NCI-H510A treated with DMSO at 0.1 percent for 48 hours (cell line): ENCODE results near the gene NUB1.
A peak's percentile ranks its signal among the peaks of the same experiment; 100 is the strongest.

ENCODE experiments used
- DNase-seq: peaks from one replicate; lab custom pipeline; 2025; lab: John Stamatoyannopoulos, UW

NUB1 gene

GRCh38 chr7:151345576-151346469, 4.2 kb downstream of the NUB1 start:
- no peak for DNase-seq

GRCh38 chr7:151346470-151346769, 4.8 kb downstream of the NUB1 start:
- DNase-seq: no peak

- DNase-seq: no peak
These were observed 5.6 kb downstream of the NUB1 start for GRCh38 chr7:151347200-151347599.

GRCh38 chr7:151348970-151349369, 7.4 kb downstream of the NUB1 start:
- DNase-seq: no peak

GRCh38 chr7:151349507-151349853, 7.9 kb downstream of the NUB1 start:
- DNase-seq: no peak

GRCh38 chr7:151351027-151351426, 9.4 kb downstream of the NUB1 start:
- DNase-seq: no peak

- no peak for DNase-seq
These were observed 10.4 kb downstream of the NUB1 start for GRCh38 chr7:151351967-151352366.

- DNase-seq: no peak
These were observed 10.9 kb downstream of the NUB1 start for GRCh38 chr7:151352512-151352911.

GRCh38 chr7:151361193-151361959, 19.8 kb downstream of the NUB1 start:
- DNase-seq: no peak

- DNase-seq: no peak
These were observed 21.6 kb downstream of the NUB1 start for GRCh38 chr7:151363182-151363581.

- DNase-seq: no peak
These were observed 24.7 kb downstream of the NUB1 start for GRCh38 chr7:151366166-151366879.

- DNase-seq: no peak
These were observed 25.2 kb downstream of the NUB1 start for GRCh38 chr7:151366880-151367222.

- DNase-seq: no peak
These were observed 25.7 kb downstream of the NUB1 start for GRCh38 chr7:151367284-151367683.

- DNase-seq: peak; percentile 80
These were observed 26.5 kb downstream of the NUB1 start for GRCh38 chr7:151368136-151368571.

GRCh38 chr7:151371266-151371665, 29.7 kb downstream of the NUB1 start:
- DNase-seq: no peak

GRCh38 chr7:151372612-151373265, 31.1 kb downstream of the NUB1 start:
- DNase-seq: no peak

GRCh38 chr7:151373599-151373998, 32.0 kb downstream of the NUB1 start:
- DNase-seq: no peak

GRCh38 chr7:151374139-151374538, 32.5 kb downstream of the NUB1 start:
- no peak for DNase-seq

GRCh38 chr7:151374726-151375125, 33.1 kb downstream of the NUB1 start:
- DNase-seq: no peak

- no peak for DNase-seq
These were observed 34.1 kb downstream of the NUB1 start for GRCh38 chr7:151375530-151376217.

- no peak for DNase-seq
These were observed 34.7 kb downstream of the NUB1 start for GRCh38 chr7:151376218-151376902.
